ENCODE data around the gene CASP9.

CASP9 gene

DNA sequence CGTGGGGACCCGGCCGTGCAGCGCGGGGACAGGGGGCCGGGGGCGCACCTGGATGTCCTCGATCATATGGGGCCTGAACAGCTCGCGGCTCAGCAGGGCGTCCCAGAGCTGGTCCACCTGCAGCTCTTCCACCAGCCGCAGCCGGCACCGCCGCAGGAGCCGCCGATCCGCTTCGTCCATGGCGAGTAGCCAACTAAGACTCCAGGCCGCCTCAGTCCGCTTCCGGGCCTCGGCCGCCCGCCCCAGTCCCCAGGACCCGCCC lies at the start of gene CASP9:
Gene CASP9, minus strand, starts transcription at position 195 of the 262 bp plus-strand sequence. Its CDS starts 15 bp downstream, at position 180.
- Histone ChIP-seq H2AFZ (ENCODE audit: low read length, unreplicated experiment) (peak within 1 kb of the TSS; percentile 87), H3K27me3 (ENCODE audit: insufficient read depth, low read length) (no peaks in the 10 kb centered on the region), H3K27ac (ENCODE audit: low read depth, low read length) (peak within 1 kb of the TSS; percentile 99), H3K79me2 (ENCODE audit: control insufficient read depth, insufficient read depth, low read length, unreplicated experiment) (peaks cover 19% of the 10 kb centered on the region), H3K4me3 (ENCODE audit: low read depth, low read length) (peak within 1 kb of the TSS; percentile 94), H3K4me1 (ENCODE audit: control insufficient read depth, insufficient read depth, low read length, unreplicated experiment) (peaks cover 17% of the 10 kb centered on the region), H3K36me3 (ENCODE audit: insufficient read depth, low read length) (no peaks in the 10 kb centered on the region)

DNA sequence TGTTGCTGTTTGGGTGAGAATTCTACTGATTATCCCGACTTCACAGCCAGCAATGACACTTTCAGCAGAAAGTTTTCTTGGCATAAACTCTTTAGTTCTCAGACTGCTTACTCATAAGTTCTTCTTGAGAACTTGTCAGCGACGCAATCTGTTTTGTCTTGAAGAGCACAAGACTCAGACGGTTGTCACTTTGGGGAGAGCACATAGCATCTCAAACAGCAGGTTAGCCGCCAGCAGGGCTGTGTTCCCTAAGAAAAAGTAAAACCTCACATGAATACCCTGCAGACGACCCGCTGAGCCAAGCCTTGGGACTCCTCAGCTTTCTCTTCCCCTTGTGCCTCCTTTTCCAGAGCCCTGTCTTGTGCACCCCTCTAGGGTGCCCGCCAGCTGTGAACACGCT lies 49.5 kb upstream of the CASP9 start:
- no peak overlapping the region for H3K4me3 ChIP-seq (ENCODE audit: low read depth, low read length)
- no peaks in the 10 kb centered on the region for H3K27me3 ChIP-seq (ENCODE audit: insufficient read depth, low read length)
- H3K79me2 ChIP-seq (ENCODE audit: control insufficient read depth, insufficient read depth, low read length, unreplicated experiment), result no peaks in the 10 kb centered on the region
- H2AFZ ChIP-seq (ENCODE audit: low read length, unreplicated experiment), result no peak overlapping the region
- H3K4me1 ChIP-seq (ENCODE audit: control insufficient read depth, insufficient read depth, low read length, unreplicated experiment), result no peaks in the 10 kb centered on the region
- no peaks in the 10 kb centered on the region for H3K36me3 ChIP-seq (ENCODE audit: insufficient read depth, low read length)
- no peak overlapping the region for H3K27ac ChIP-seq (ENCODE audit: low read depth, low read length)

DNA sequence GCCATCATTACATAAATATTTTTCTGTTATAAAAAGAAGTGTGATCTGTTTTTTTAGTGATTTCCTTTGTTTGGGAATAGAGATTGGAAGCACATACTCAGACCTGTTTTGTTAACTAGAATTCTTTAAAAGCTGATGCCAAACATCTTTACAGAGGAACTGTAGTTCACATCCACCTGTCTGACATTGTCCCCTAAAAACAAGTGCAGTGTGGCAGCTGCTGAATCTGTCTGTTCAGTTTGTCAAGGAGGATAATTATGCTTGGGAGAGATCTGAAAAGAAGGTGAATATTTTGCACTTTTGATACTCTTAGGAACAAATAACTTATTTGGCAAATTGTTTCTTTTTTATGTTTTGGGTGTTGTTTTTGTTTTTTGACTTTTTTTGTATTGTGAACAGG lies 47.3 kb upstream of the CASP9 start:
- H3K36me3 ChIP-seq (ENCODE audit: insufficient read depth, low read length), result peaks cover 3% of the 10 kb centered on the region; the same call in 1 of the 2 replicates
- H3K79me2 ChIP-seq (ENCODE audit: control insufficient read depth, insufficient read depth, low read length, unreplicated experiment), result no peaks in the 10 kb centered on the region
- no peak overlapping the region for H3K4me3 ChIP-seq (ENCODE audit: low read depth, low read length)
- H2AFZ ChIP-seq (ENCODE audit: low read length, unreplicated experiment), result no peak overlapping the region
- H3K27me3 ChIP-seq (ENCODE audit: insufficient read depth, low read length), result no peaks in the 10 kb centered on the region
- H3K4me1 ChIP-seq (ENCODE audit: control insufficient read depth, insufficient read depth, low read length, unreplicated experiment), result no peaks in the 10 kb centered on the region
- no peak overlapping the region for H3K27ac ChIP-seq (ENCODE audit: low read depth, low read length)

DNA sequence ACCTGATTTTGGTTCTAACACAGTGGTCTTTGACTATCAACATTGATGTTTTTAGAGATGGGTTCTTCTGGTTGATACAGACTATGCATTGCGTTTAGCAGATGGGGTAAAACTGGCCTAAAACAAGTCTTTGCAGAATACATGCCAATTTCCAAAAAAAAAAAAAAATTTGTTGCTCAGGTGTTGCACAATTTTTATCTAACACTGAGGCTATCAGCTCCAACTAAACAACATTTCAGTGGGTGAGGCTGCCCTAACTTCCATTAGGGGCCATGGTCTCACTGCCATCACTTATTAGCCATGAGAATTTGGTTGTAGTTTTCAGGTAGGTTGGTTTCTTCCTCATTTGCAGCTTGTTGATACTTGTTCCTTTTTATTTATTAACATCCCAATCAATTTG lies 46.8 kb upstream of the CASP9 start:
- Histone ChIP-seq H3K4me3 (ENCODE audit: low read depth, low read length) (no peak overlapping the region), H3K27ac (ENCODE audit: low read depth, low read length) (no peak overlapping the region), H3K79me2 (ENCODE audit: control insufficient read depth, insufficient read depth, low read length, unreplicated experiment) (no peaks in the 10 kb centered on the region), H2AFZ (ENCODE audit: low read length, unreplicated experiment) (no peak overlapping the region), H3K36me3 (ENCODE audit: insufficient read depth, low read length) (peaks cover 3% of the 10 kb centered on the region; the same call in 1 of the 2 replicates), H3K4me1 (ENCODE audit: control insufficient read depth, insufficient read depth, low read length, unreplicated experiment) (no peaks in the 10 kb centered on the region), H3K27me3 (ENCODE audit: insufficient read depth, low read length) (no peaks in the 10 kb centered on the region)

DNA sequence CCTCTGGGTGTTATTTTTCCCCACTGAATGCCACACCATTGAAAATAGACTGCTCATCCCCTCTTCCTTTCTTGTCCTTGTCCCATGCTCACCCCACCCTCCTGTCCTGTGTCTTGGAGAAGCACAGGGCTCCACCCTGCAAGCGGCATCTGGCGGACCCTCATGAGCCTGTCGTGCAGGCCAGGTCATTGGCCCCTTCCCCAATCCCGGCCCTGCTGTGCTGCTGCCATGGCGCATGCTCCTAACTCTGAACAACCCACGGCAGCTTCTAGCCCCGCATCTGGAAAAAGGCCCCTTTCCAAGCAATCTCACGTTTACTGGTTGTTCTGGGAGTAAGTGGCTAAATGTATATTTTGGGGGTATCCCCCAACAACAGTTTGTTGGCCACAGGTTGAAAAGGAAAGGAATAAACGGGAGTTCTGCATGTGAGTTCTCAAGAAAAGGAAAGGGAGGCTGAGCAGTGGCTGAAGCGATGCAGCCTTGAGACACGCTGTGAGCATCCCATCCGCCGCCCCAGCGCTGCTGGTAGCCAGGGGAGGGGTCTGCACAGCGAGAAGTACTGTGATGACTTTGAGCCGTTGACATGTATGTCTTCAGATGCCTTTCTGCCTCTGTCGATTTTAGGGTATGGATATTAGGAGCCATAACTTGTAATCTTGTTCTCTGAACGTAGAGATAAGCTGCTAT lies 44.5 kb upstream of the CASP9 start:
- Histone ChIP-seq H3K4me3 (ENCODE audit: low read depth, low read length) (no peak overlapping the region), H3K27me3 (ENCODE audit: insufficient read depth, low read length) (no peaks in the 10 kb centered on the region), H3K36me3 (ENCODE audit: insufficient read depth, low read length) (peaks cover 12% of the 10 kb centered on the region), H3K27ac (ENCODE audit: low read depth, low read length) (no peak overlapping the region), H3K4me1 (ENCODE audit: control insufficient read depth, insufficient read depth, low read length, unreplicated experiment) (no peaks in the 10 kb centered on the region), H3K79me2 (ENCODE audit: control insufficient read depth, insufficient read depth, low read length, unreplicated experiment) (no peaks in the 10 kb centered on the region), H2AFZ (ENCODE audit: low read length, unreplicated experiment) (no peak overlapping the region)

DNA sequence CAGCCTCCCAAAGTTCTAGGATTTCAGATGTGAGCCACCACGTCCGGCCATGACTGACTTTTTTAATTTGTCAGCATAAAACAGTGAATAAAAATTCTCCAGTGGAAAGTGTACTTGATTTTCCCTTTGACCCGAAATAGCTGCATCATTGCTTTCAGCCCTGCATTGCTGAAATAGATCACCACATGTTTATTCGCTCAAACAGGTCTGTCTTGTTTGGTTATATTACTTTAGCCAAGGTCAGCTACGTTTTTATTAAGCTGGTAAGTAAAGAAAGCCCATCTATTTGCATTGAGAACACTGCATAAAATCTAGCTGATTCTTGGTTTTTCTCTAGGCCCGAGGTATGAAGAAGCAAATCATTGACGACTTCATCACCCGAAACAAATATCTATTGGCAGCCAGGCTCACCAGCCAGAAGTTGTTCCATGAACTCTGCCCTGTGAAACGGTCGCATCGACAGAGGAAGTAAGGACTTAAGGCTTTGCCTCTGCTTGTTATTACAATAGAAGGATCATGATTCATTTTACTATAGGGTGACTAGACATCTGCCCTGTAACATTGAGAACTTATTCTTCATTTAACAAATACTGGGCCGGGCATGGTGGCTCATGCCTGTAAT lies 35.3 kb upstream of the CASP9 start:
- H3K4me3 ChIP-seq (ENCODE audit: low read depth, low read length), result no peak overlapping the region
- H3K79me2 ChIP-seq (ENCODE audit: control insufficient read depth, insufficient read depth, low read length, unreplicated experiment), result no peaks in the 10 kb centered on the region
- H3K27me3 ChIP-seq (ENCODE audit: insufficient read depth, low read length), result no peaks in the 10 kb centered on the region
- H2AFZ ChIP-seq (ENCODE audit: low read length, unreplicated experiment), result no peak overlapping the region
- no peaks in the 10 kb centered on the region for H3K4me1 ChIP-seq (ENCODE audit: control insufficient read depth, insufficient read depth, low read length, unreplicated experiment)
- H3K36me3 ChIP-seq (ENCODE audit: insufficient read depth, low read length), result peaks cover 18% of the 10 kb centered on the region; the same call in 1 of the 2 replicates
- H3K27ac ChIP-seq (ENCODE audit: low read depth, low read length), result no peak overlapping the region

DNA sequence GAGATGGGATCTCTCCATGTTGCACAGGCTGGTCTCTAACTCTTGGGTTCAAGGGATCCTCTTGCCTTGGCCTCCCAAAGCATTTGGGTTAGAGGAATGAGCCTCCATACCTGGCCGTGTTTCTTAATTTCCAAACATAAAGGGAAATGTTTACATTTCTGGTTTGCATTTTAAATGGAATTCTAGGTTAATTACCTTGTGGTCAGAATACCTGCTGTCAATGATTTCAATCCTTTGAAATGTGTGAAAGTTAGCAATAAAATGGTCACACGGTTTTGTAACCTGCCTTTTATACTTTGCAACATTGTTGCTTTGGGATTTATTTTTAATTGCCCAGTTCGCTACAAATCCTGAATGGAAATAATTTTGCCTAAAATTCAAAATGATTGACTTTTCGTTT lies 34.5 kb upstream of the CASP9 start:
- H3K79me2 ChIP-seq (ENCODE audit: control insufficient read depth, insufficient read depth, low read length, unreplicated experiment), result no peaks in the 10 kb centered on the region
- no peak overlapping the region for H2AFZ ChIP-seq (ENCODE audit: low read length, unreplicated experiment)
- no peaks in the 10 kb centered on the region for H3K4me1 ChIP-seq (ENCODE audit: control insufficient read depth, insufficient read depth, low read length, unreplicated experiment)
- H3K27me3 ChIP-seq (ENCODE audit: insufficient read depth, low read length), result no peaks in the 10 kb centered on the region
- H3K27ac ChIP-seq (ENCODE audit: low read depth, low read length), result no peak overlapping the region
- H3K4me3 ChIP-seq (ENCODE audit: low read depth, low read length), result no peak overlapping the region
- peaks cover 13% of the 10 kb centered on the region; the same call in 1 of the 2 replicates for H3K36me3 ChIP-seq (ENCODE audit: insufficient read depth, low read length)

DNA sequence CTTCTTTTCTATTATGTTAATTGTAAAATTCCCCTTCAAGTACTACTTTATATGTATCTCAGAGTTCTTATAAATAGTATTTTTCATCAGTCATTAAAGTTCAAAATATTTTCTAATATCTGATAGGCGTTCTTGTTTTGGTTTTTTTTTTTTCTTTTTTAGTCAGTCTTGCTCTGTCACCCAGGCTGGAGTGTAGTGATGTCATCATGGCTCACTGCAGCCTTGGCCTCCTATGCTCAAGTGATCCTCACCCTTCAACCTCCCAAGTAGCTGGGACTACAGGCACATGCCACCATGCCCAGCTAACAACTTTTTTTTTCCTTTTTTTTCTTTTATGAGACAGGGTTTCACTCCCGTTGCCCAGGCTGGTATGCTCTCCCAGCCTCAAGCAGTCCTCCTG lies 33.6 kb upstream of the CASP9 start:
- no peak overlapping the region for H3K27ac ChIP-seq (ENCODE audit: low read depth, low read length)
- no peaks in the 10 kb centered on the region for H3K4me1 ChIP-seq (ENCODE audit: control insufficient read depth, insufficient read depth, low read length, unreplicated experiment)
- peaks cover 13% of the 10 kb centered on the region; the same call in 1 of the 2 replicates for H3K36me3 ChIP-seq (ENCODE audit: insufficient read depth, low read length)

DNA sequence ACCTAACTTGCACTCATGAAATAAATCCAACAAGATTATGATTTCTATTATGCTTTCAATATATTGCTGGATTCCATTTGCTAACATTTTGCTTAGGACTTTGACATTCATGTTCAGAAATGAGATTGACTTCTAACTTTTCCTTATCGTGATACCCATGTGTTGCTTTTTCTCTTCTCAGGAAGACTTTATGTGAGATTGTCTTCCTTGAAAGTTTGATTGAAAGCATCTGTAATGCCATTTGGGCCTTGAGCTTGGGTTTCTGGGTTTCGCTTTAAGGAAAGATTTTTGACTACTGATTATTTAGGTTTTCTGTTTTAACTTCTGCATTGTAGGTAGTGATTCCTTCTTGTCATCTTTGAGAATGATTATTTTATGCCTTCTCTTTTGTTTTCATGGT lies 33.0 kb upstream of the CASP9 start:
- Histone ChIP-seq H3K4me3 (ENCODE audit: low read depth, low read length) (no peak overlapping the region), H3K36me3 (ENCODE audit: insufficient read depth, low read length) (peaks cover 11% of the 10 kb centered on the region; the same call in 1 of the 2 replicates), H3K27ac (ENCODE audit: low read depth, low read length) (no peak overlapping the region), H3K27me3 (ENCODE audit: insufficient read depth, low read length) (no peaks in the 10 kb centered on the region), H3K79me2 (ENCODE audit: control insufficient read depth, insufficient read depth, low read length, unreplicated experiment) (no peaks in the 10 kb centered on the region), H2AFZ (ENCODE audit: low read length, unreplicated experiment) (no peak overlapping the region), H3K4me1 (ENCODE audit: control insufficient read depth, insufficient read depth, low read length, unreplicated experiment) (no peaks in the 10 kb centered on the region)

More for the DNA sequence above, 33.6 kb upstream of the CASP9 start:
- Histone ChIP-seq H2AFZ (ENCODE audit: low read length, unreplicated experiment) (no peak overlapping the region), H3K79me2 (ENCODE audit: control insufficient read depth, insufficient read depth, low read length, unreplicated experiment) (no peaks in the 10 kb centered on the region), H3K27me3 (ENCODE audit: insufficient read depth, low read length) (no peaks in the 10 kb centered on the region), H3K4me3 (ENCODE audit: low read depth, low read length) (no peak overlapping the region)

DNA sequence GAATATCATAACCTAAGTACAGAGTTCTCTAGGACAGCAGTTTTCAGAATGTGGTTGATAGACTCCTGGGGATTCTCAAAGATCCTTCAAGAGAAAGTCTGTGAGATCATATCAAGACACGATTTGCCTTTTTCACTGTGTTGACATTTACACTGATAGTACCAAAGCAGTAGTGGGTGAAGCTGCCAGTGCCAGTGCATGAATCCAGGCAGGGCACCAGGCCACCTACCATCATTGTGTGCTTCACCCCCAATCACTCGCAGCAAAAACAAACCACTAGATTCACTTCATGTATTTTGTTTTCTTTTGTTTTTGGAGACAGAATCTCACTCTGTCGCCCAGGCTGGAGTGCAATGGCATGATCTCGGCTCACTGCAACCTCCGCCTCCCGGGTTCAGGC lies 26.6 kb upstream of the CASP9 start:
- H3K4me1 ChIP-seq (ENCODE audit: control insufficient read depth, insufficient read depth, low read length, unreplicated experiment), result no peaks in the 10 kb centered on the region
- H3K4me3 ChIP-seq (ENCODE audit: low read depth, low read length), result no peak overlapping the region
- no peak overlapping the region for H3K27ac ChIP-seq (ENCODE audit: low read depth, low read length)
- peaks cover 16% of the 10 kb centered on the region for H3K36me3 ChIP-seq (ENCODE audit: insufficient read depth, low read length)
- H2AFZ ChIP-seq (ENCODE audit: low read length, unreplicated experiment), result no peak overlapping the region
- H3K79me2 ChIP-seq (ENCODE audit: control insufficient read depth, insufficient read depth, low read length, unreplicated experiment), result no peaks in the 10 kb centered on the region
- H3K27me3 ChIP-seq (ENCODE audit: insufficient read depth, low read length), result no peaks in the 10 kb centered on the region

DNA sequence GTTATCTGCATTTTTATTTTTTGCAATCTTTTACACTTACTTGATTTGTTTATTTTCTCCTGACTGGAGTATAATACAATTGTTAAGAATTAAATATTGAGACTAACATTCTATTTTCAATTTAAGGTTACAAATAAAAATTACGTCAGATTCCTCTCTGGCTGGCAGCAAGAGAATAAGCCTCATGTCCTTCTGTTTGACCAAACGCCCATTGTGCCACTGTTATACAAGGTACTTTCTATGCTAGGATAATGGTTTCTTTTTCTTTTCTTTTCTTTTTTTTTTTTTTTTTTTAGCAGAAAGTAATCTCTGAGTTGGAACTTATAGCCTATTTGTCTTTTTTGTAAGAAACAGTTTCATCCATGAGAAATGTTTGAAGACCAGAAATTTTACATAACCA lies 22.6 kb upstream of the CASP9 start:
- H3K36me3 ChIP-seq (ENCODE audit: insufficient read depth, low read length), result peaks cover 16% of the 10 kb centered on the region

More for the DNA sequence above, 22.6 kb upstream of the CASP9 start:
- Histone ChIP-seq H3K4me1 (ENCODE audit: control insufficient read depth, insufficient read depth, low read length, unreplicated experiment) (peaks cover 14% of the 10 kb centered on the region), H3K4me3 (ENCODE audit: low read depth, low read length) (no peak overlapping the region), H3K27me3 (ENCODE audit: insufficient read depth, low read length) (no peaks in the 10 kb centered on the region), H2AFZ (ENCODE audit: low read length, unreplicated experiment) (no peak overlapping the region), H3K79me2 (ENCODE audit: control insufficient read depth, insufficient read depth, low read length, unreplicated experiment) (no peaks in the 10 kb centered on the region), H3K27ac (ENCODE audit: low read depth, low read length) (no peak overlapping the region)
